HG03135 (cell line): ENCODE measurements around the gene LHCGR.

Experiments used
- ATAC-seq: cut with Tn5 transposase; IDR thresholded peaks from one replicate; pipeline ENCODE4 v1.9.1; 2021; ENCODE audit warnings: mild to moderate bottlenecking, moderate library complexity; ENCODE audit not compliant: unreplicated experiment

LHCGR gene

GRCh38 chr2:48755473-48755872 is at the start of gene LHCGR:
Gene LHCGR, minus strand, starts transcription at chr2:48755724. Its CDS starts 53 bp downstream, at chr2:48755671.
- no peak for ATAC-seq

- no peak for ATAC-seq
Measured at GRCh38 chr2:48799601-48800000, 44.1 kb upstream of the LHCGR start.

DNA sequence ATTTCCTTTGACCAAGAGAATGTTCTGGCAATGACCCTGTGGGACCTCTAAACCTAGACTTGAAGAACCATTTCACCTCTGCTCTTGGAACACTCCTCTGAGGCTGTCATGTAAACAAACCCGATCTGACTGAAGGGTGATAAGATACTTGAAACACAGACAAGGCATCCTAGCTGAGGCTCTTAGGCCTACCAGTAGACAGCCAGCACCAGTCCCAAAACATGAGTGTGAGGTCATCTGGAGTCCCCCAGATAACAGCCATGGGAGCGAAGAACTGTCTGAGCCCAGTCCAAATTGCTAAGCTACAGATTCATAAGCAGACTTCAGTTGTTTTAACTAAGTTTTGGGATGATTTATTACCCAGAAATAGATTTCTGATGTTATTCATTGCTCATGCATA is 39.5 kb upstream of the LHCGR start:
- ATAC-seq: no peak

GRCh38 chr2:48793671-48794070 is 38.1 kb upstream of the LHCGR start:
- no peak for ATAC-seq

- ATAC-seq: no peak
Measured at GRCh38 chr2:48792030-48792429, 36.5 kb upstream of the LHCGR start.

DNA sequence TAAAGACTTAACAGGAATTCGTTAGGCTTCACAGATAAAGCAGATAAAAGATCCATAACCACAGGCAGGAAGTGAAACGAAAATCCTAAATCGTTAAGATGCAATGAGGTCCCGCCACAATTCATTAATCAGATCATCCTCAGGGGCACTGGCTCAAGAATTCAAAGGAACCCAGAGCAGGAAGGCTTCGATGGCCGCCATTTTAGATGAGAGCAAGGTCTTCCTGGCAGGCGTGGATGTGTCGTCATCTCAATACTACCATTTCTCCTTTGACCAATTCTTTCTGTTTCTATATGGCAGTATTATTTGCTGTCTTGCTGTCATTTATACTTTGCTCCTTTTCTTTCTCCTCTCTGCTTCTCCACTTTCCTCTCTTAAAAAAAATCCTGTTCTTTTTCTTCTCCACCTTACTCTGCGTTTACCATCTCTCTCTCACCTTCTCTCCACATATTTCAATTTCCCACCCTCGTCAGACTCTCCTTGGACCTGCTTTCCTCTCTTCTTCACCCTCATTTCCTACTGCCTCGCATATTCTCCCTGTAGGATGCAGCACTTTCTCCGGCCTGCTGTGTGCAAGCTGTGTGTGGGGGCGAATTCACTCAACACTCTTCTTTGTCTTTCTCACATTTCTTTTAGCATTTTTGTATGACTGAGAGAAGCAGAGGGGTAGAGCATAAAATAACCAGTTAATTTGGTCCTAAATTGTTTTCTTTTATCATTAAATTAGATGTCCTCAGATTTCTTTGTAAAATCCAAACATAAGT is 35.1 kb upstream of the LHCGR start:
- no peak for ATAC-seq

GRCh38 chr2:48787580-48787979 is 32.1 kb upstream of the LHCGR start:
- no peak for ATAC-seq

GRCh38 chr2:48781366-48781765 is 25.8 kb upstream of the LHCGR start:
- no peak for ATAC-seq

- no peak for ATAC-seq
Measured at GRCh38 chr2:48779019-48779716, 23.6 kb upstream of the LHCGR start.

GRCh38 chr2:48774251-48774650 is 18.7 kb upstream of the LHCGR start:
- ATAC-seq: no peak

GRCh38 chr2:48771241-48772014 is 15.9 kb upstream of the LHCGR start:
- ATAC-seq: no peak

- no peak for ATAC-seq
Measured at GRCh38 chr2:48770181-48770580, 14.7 kb upstream of the LHCGR start.

GRCh38 chr2:48768669-48769068 is 13.1 kb upstream of the LHCGR start:
- no peak for ATAC-seq

DNA sequence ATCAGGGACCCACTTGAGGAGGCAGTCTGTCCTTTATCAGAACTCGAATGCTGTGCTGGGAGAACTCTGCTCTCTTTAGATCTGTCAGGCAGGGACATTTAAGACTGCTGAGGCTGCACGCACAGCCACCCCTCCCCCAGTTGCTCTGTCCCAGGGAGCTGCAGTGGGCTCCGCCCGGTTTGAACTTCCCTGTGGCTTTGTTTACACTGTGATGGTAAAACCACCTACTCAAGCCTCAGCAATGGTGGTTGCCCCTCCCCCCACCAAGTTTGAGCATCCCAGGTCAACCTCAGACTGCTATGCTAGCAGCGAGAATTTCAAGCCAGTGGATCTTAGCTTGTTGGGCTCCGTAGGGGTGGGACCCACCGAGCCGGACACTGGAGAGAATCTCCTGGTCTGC is 11.8 kb upstream of the LHCGR start:
- ATAC-seq: no peak

DNA sequence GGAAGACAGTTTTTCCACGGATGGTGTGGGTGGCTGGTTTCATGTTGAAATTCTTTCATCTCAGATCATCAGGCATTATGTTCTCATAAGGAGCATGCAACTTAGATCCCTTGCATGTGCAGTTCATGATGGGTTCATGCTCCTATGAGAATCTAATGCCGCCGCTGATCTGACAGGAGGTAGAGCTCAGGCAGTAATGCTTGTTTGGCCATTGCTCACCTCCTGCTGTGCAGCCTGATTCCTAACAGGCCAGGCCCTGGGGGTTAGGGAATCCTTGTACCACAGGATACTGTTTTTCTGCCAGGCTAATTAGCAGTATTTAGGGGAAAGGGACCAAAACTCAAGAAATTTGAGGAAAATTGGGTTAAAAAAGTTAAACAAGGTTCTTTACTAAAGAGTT is 5.3 kb upstream of the LHCGR start:
- ATAC-seq: no peak

- ATAC-seq: no peak
Measured at GRCh38 chr2:48759682-48760081, 4.2 kb upstream of the LHCGR start.

- ATAC-seq: no peak
Measured at GRCh38 chr2:48756289-48756688, 765 bp upstream of the LHCGR start.

- ATAC-seq: no peak
Measured at GRCh38 chr2:48754874-48755273, 650 bp downstream of the LHCGR start.

- no peak for ATAC-seq
Measured at GRCh38 chr2:48753228-48753627, 2.3 kb downstream of the LHCGR start.

GRCh38 chr2:48750128-48750739 is 5.3 kb downstream of the LHCGR start:
- peak; percentile 71 for ATAC-seq
